ENCODE measurements around the gene ARHGAP9. TPM values are rescaled to one million over a fixed set of nuclear protein-coding genes. Genes with fewer than 3 reads are reported as not detected.

ARHGAP9 gene
- total and polyA plus RNA-seq, 2 of the 4 experiments (the other 2 are of a cell fraction) = 0.18 to 0.79 TPM

DNA sequence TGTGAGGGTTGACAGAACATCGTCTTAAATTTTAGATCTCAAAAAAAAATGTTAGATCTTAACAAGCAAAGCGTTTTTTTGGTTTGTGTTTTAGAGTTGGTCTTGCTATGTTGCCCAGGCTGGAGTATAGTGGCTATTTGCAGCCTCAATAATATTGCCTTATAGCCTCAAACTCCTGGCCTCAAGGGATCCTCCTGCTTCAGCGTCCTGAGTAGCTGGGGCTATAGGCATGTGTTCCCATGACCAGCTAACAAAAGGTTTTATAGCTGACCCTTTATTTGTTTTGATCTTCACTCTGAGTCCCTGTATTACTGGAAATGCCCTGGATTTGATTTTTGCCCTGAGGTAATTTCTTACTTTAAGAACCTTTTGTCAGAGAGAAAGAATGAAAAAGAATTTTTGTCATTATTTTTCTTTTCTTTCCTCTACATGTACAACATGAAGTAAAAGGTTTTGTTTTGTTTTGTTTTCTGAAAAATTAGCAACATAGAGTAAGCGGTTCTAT lies 39.9 kb downstream of the ARHGAP9 start:
- Histone ChIP-seq H3K14ac (replicated peaks; ENCODE audit: low read depth, low read length) (no peak overlapping the region), H4K91ac (ENCODE audit: insufficient read depth, low read depth, low read length) (no peak overlapping the region), H3K9me3 (ENCODE audit: control insufficient read depth, insufficient read depth, low read length) (no peaks in the 10 kb centered on the region), H4K5ac (ENCODE audit: low read depth, low read length) (no peak overlapping the region), H2AFZ (replicated peaks; ENCODE audit: low read length, poor library complexity) (no peak overlapping the region), H3K23ac (ENCODE audit: low read depth, low read length) (no peak overlapping the region), H3K4me3 (ENCODE audit: insufficient read depth, low read depth, low read length) (no peak overlapping the region), H2BK120ac (ENCODE audit: low read depth, low read length) (no peak overlapping the region), H3K27me3 (ENCODE audit: control insufficient read depth, insufficient read depth, low read length) (no peaks in the 10 kb centered on the region), H3K9ac (ENCODE audit: low read depth, low read length) (no peak overlapping the region), H2AK9ac (replicated peaks; ENCODE audit: low read depth, low read length, poor library complexity) (no peak overlapping the region), H3K27ac (ENCODE audit: insufficient read depth, low read length) (no peak overlapping the region), H3K18ac (ENCODE audit: low read depth, low read length) (no peak overlapping the region), H3K56ac (ENCODE audit: extremely low read depth, insufficient read depth, low read length) (no peak overlapping the region), H3K4ac (ENCODE audit: low read depth, low read length) (no peak overlapping the region), H2AK5ac (ENCODE audit: low read depth, low read length) (no peak overlapping the region), H3K9me1 (ENCODE audit: insufficient read depth, low read length) (no peaks in the 10 kb centered on the region), H2BK15ac (ENCODE audit: low read depth, low read length) (no peak overlapping the region), H2BK5ac (ENCODE audit: low read depth, low read length, poor library complexity, severe bottlenecking) (no peak overlapping the region), H4K20me1 (ENCODE audit: insufficient read depth, low read length) (no peaks in the 10 kb centered on the region), H3K4me1 (ENCODE audit: control insufficient read depth, insufficient read depth, low read length) (no peaks in the 10 kb centered on the region), H3K79me1 (ENCODE audit: low read depth in 1 of 2, low read length in 2 of 2) (no peaks in the 10 kb centered on the region), H3K36me3 (ENCODE audit: control insufficient read depth, insufficient read depth, low read length) (no peaks in the 10 kb centered on the region), H4K8ac (ENCODE audit: low read depth in 2 of 2, low read length in 2 of 2) (no peak overlapping the region), H2BK20ac (ENCODE audit: low read depth, low read length) (no peak overlapping the region), H3K4me2 (ENCODE audit: low read depth, low read length) (no peak overlapping the region)
- in situ Hi-C loops (cut with MboI; ENCODE audit: low sequenced_read_pairs) (no loop called here), intact Hi-C loops (cut with micrococcal nuclease) (no loop called here), dilution Hi-C loops (cut with HindIII; ENCODE audit: low sequenced_read_pairs, unreplicated experiment) (no loop called here)
- WGBS, 2 experiments (ENCODE audit: extremely low coverage in 2 of 2, insufficient read length in 1 of 2) = no CpG with 5 or more reads among the region's 4 CpGs
- no TSS peak for BruUV-seq (replicated peaks)
- no peak for ATAC-seq (ENCODE audit: low read depth)
- no peak for DNase-seq
- ChIA-PET POLR2A (ENCODE audit: unreplicated experiment) (no interaction called here), CTCF (no interaction called here)
- TF ChIP-seq BHLHE40 (IDR thresholded peaks at IDR 0.05; ENCODE audit: low read depth, low read length) (no peak), RAD21 (IDR thresholded peaks at IDR 0.05; ENCODE audit: low read length) (no peak), ELK1 (IDR thresholded peaks at IDR 0.05; ENCODE audit: borderline replicate concordance, low read depth, low read length) (no peak), MAFK (IDR thresholded peaks at IDR 0.05; ENCODE audit: low read depth, low read length) (no peak), SMC3 (IDR thresholded peaks at IDR 0.05; ENCODE audit: low read depth, low read length) (no peak), NFE2L2 (IDR thresholded peaks at IDR 0.05; ENCODE audit: low read depth, low read length) (no peak), POLR2A (IDR thresholded peaks at IDR 0.05; ENCODE audit: low read depth, low read length) (no peak)
- TF ChIP-seq, protein P1, sequence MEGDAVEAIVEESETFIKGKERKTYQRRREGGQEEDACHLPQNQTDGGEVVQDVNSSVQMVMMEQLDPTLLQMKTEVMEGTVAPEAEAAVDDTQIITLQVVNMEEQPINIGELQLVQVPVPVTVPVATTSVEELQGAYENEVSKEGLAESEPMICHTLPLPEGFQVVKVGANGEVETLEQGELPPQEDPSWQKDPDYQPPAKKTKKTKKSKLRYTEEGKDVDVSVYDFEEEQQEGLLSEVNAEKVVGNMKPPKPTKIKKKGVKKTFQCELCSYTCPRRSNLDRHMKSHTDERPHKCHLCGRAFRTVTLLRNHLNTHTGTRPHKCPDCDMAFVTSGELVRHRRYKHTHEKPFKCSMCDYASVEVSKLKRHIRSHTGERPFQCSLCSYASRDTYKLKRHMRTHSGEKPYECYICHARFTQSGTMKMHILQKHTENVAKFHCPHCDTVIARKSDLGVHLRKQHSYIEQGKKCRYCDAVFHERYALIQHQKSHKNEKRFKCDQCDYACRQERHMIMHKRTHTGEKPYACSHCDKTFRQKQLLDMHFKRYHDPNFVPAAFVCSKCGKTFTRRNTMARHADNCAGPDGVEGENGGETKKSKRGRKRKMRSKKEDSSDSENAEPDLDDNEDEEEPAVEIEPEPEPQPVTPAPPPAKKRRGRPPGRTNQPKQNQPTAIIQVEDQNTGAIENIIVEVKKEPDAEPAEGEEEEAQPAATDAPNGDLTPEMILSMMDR (conservative IDR thresholded peaks at IDR 0.05; ENCODE audit: low read depth, low read length) = no peak
